A673 (cell line): ENCODE measurements around the gene MIER3. TPM values are rescaled to one million over a fixed set of nuclear protein-coding genes. Genes with fewer than 3 reads are reported as not detected.

Experiments used
- BruUV-seq: library from RNA; stranded (reverse); fragments of 400-500 nt; replicated peaks from 2 replicates; lab custom pipeline; 2021; lab: Mats Ljungman, UMichigan
- CTCF ChIA-PET: fragments of 300-600 bp; sonication (Branson Sonifier 250); formaldehyde crosslinking; loops from one replicate; lab custom pipeline; 2022; ENCODE audit warnings: antibody characterized with exemption; lab: Charles Lee
- POLR2A ChIA-PET: fragments of 300-600 bp; sonication (Branson Sonifier 250); formaldehyde crosslinking; loops from one replicate; lab custom pipeline; 2022; ENCODE audit warnings: antibody characterized with exemption; ENCODE audit not compliant: low non-redundant PET; lab: Charles Lee
- DNase-seq: peaks from one replicate; pipeline ENCODE4 v3.0.0-alpha.2; 2015; ENCODE audit warnings: low spot score
- H3K27ac ChIP-seq: fragments of 200-600 bp; sonication (generic); 2 replicates; pipeline ENCODE4 v1.5.1; 2016; ENCODE audit warnings: mixed run types, low read depth, mild to moderate bottlenecking, mixed read lengths, antibody characterized with exemption, low read length; ENCODE audit not compliant: poor library complexity, severe bottlenecking
- H3K27me3 ChIP-seq: fragments of 200-600 bp; sonication (generic); replicated peaks from 2 replicates; pipeline ENCODE4 v1.6.1; 2017; ENCODE audit warnings: mixed run types, low read depth, mild to moderate bottlenecking, mixed read lengths, antibody characterized with exemption, low read length; ENCODE audit not compliant: insufficient read depth, poor library complexity
- H3K36me3 ChIP-seq: fragments of 200-600 bp; sonication (generic); 2 replicates; pipeline ENCODE4 v1.6.1; 2016; ENCODE audit warnings: mixed run types, mild to moderate bottlenecking, mixed read lengths, antibody characterized with exemption, low read length; ENCODE audit not compliant: insufficient read depth, poor library complexity, severe bottlenecking
- H3K4me1 ChIP-seq: fragments of 200-600 bp; sonication (generic); 2 replicates; pipeline ENCODE4 v1.6.1; 2017; ENCODE audit warnings: mixed run types, mild to moderate bottlenecking, mixed read lengths, antibody characterized with exemption, low read length; ENCODE audit not compliant: insufficient read depth, poor library complexity, severe bottlenecking
- H3K4me3 ChIP-seq: fragments of 200-600 bp; sonication (generic); 2 replicates; pipeline ENCODE4 v1.5.1; 2016; ENCODE audit warnings: low read depth, mixed run types, mild to moderate bottlenecking, mixed read lengths, low read length; ENCODE audit not compliant: poor library complexity, severe bottlenecking
- H3K9me3 ChIP-seq: fragments of 200-600 bp; sonication (generic); 2 replicates; pipeline ENCODE4 v1.6.1; 2016; ENCODE audit warnings: mixed run types, low read depth, mild to moderate bottlenecking, mixed read lengths, antibody characterized with exemption, low read length; ENCODE audit not compliant: poor library complexity, severe bottlenecking
- EZH2 ChIP-seq: fragments of 200-600 bp; sonication (generic); IDR thresholded peaks from 2 replicates; pipeline ENCODE4 v1.6.1; 2017; ENCODE audit warnings: borderline replicate concordance, low read depth, mild to moderate bottlenecking, mixed read lengths, antibody characterized with exemption, low read length; ENCODE audit not compliant: poor library complexity, severe bottlenecking
- intact Hi-C: fragments of 100-400 bp; cut with micrococcal nuclease; formaldehyde crosslinking; loops from one replicate; pipeline ENCODE4 v1.10.0; 2022; ENCODE audit not compliant: unreplicated experiment
- total RNA-seq: library from RNA; stranded (reverse); gene quantifications from 2 replicates; pipeline ENCODE4 v1.2.3, GENCODE V29; 2021
- TF ChIP-seq, protein P1 (sequence below): fragments of 300-800, 200-600 bp; sonication (generic); conservative IDR thresholded peaks from 2 replicates; pipeline ENCODE4 v1.5.1; 2017; ENCODE audit warnings: low read depth, mild to moderate bottlenecking, antibody characterized with exemption, low read length, moderate library complexity, mixed read lengths

Gene MIER3
- total RNA-seq, 1 experiment from 2014 or later, result 26.2 TPM

DNA sequence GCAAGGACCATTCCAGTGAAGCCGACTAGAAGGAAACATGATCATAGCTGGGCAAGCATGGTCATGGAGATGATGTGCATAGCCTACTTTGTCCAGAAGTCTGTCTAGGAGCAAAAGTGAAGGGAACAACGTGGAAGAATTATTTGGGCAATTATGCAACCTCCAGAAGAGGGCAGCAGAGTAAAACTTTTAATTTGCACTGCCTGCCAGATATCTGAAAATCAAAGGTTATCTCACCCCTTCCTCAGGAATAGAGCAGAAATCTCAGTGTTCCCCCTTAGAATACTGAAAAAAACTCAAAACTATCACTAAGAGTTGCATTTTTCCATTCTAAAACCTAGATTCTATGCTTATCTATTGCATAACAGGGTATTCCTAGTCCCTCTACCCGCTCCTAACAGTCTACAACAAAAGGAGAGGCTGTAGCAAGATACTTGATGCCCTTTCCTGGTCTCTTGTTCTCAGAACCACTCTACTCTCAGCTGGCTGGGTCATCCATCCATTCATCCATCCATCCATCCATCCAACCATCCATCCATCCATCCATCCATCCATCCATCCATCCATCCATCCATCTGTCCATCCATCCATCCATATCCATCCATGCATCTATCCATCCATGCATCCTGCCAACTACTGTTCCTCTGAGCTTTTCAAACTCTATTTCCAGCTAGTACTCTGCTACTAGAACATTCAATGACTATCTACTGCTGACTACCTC, 50.9 kb downstream of the MIER3 start:
- ChIA-PET CTCF (interaction anchor here (1.5 kb wide), 1 partner anchor 237 kb away, joined by 8 read pairs; no protein-coding TSS in a partner anchor), POLR2A (no interaction called here)
- no peaks in the 10 kb centered on the region for H3K4me1 ChIP-seq
- no peak for TF ChIP-seq EZH2
- TF ChIP-seq, protein P1, sequence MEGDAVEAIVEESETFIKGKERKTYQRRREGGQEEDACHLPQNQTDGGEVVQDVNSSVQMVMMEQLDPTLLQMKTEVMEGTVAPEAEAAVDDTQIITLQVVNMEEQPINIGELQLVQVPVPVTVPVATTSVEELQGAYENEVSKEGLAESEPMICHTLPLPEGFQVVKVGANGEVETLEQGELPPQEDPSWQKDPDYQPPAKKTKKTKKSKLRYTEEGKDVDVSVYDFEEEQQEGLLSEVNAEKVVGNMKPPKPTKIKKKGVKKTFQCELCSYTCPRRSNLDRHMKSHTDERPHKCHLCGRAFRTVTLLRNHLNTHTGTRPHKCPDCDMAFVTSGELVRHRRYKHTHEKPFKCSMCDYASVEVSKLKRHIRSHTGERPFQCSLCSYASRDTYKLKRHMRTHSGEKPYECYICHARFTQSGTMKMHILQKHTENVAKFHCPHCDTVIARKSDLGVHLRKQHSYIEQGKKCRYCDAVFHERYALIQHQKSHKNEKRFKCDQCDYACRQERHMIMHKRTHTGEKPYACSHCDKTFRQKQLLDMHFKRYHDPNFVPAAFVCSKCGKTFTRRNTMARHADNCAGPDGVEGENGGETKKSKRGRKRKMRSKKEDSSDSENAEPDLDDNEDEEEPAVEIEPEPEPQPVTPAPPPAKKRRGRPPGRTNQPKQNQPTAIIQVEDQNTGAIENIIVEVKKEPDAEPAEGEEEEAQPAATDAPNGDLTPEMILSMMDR, result peak; percentile 72
- H3K36me3 ChIP-seq, result no peaks in the 10 kb centered on the region
- DNase-seq, result peak; percentile 63
- H3K27ac ChIP-seq, result no peak overlapping the region
- intact Hi-C loops, result loop anchor here (2.0 to 10.0 kb wide), 5 partner anchors 181 to 626 kb away; no protein-coding TSS in a partner anchor
- no peaks in the 10 kb centered on the region for H3K9me3 ChIP-seq
- no TSS peak for BruUV-seq
- no peaks in the 10 kb centered on the region for H3K27me3 ChIP-seq
- no peak overlapping the region for H3K4me3 ChIP-seq

DNA sequence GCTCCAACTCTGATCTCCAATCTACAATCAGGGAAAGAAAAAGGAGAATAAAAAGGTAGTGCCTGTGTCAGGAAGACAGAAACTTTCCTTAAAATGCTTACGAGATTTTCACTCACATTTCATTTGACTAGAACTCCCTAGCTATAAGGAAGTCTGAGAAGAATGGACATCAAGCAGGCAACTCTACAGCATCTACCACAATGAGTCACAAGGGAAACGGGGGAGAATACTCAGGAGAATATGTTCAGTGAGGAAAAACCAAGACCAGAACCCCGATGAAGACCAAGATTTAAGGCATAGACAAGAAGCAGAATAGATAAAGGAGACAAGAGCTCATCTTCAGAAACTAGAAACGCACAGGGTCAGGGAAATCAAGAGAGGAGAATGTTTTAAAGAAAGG, 51.5 kb downstream of the MIER3 start:
- ChIA-PET CTCF (interaction anchor here (0.7 kb wide), 1 partner anchor 238 kb away, joined by 4 read pairs; no protein-coding TSS in a partner anchor), POLR2A (no interaction called here)
- TF ChIP-seq, protein P1, result no peak
- no peak for TF ChIP-seq EZH2
- H3K4me1 ChIP-seq, result no peaks in the 10 kb centered on the region
- no peak overlapping the region for H3K27ac ChIP-seq
- no TSS peak for BruUV-seq
- H3K27me3 ChIP-seq, result no peaks in the 10 kb centered on the region
- DNase-seq, result no peak
- H3K36me3 ChIP-seq, result no peaks in the 10 kb centered on the region
- no peaks in the 10 kb centered on the region for H3K9me3 ChIP-seq
- H3K4me3 ChIP-seq, result no peak overlapping the region
- intact Hi-C loops, result loop anchor here (2.0 to 10.0 kb wide), 5 partner anchors 182 to 626 kb away; no protein-coding TSS in a partner anchor

DNA sequence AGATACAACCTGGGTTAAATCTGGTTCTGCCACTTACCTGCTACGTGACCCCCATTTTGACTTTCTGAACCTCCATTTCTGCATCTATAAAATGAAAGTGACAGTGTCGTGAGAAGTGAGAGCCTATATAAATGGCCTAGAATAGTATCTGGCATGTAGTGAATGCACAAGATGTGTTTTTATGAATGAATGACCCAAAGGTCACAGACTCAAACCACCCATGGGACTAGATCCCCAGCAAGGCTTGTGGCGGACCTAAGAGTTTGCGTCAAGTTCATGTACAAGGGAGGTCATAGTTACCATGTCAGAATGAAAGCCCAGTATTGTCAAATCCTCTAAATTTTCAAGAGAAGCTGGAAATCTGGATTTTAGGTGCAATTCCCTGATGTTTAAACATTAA, 53.7 kb downstream of the MIER3 start:
- no peaks in the 10 kb centered on the region for H3K4me1 ChIP-seq
- no peaks in the 10 kb centered on the region for H3K9me3 ChIP-seq
- H3K27me3 ChIP-seq, result no peaks in the 10 kb centered on the region
- POLR2A ChIA-PET, result no interaction called here
- no peak overlapping the region for H3K4me3 ChIP-seq
- H3K36me3 ChIP-seq, result no peaks in the 10 kb centered on the region
- BruUV-seq, result no TSS peak
- CTCF ChIA-PET, result no interaction called here
- no peak for DNase-seq
- no peak overlapping the region for H3K27ac ChIP-seq
- intact Hi-C loops, result no loop called here
- no peak for TF ChIP-seq EZH2
- TF ChIP-seq, protein P1, result no peak
